HepG2 (cell line): ENCODE measurements around the gene CNOT10. TPM values are rescaled to one million over a fixed set of nuclear protein-coding genes. Genes with fewer than 3 reads are reported as not detected.

Source experiments
- ATAC-seq: fragments of 200-7000 bp; cut with Tn5 transposase; 3 replicates; pipeline ENCODE4 v1.9.1; 2020; ENCODE audit warnings: mild to moderate bottlenecking, moderate library complexity
- BruUV-seq: library from RNA; stranded (reverse); fragments of 400-500 nt; replicated peaks from 2 replicates; lab custom pipeline; 2021; lab: Mats Ljungman, UMichigan
- CTCF ChIA-PET: fragments of 300-600 bp; formaldehyde crosslinking; extraction: SDS; loops from one replicate; lab custom pipeline; 2021; ENCODE audit warnings: low total read pairs, inconsistent platforms, low intra/inter-chr PET ratio; lab: Yijun Ruan, JAX
- POLR2A ChIA-PET: fragments of 350-600 bp; sonication (Branson Sonifier 250); formaldehyde crosslinking; loops from one replicate; lab custom pipeline; 2020; ENCODE audit warnings: antibody characterized with exemption, inconsistent platforms; lab: Yijun Ruan, JAX
- DNase-seq: peaks from one replicate; pipeline ENCODE4 v3.0.0-alpha.2; 2015; ENCODE audit warnings: low spot score
- FAIRE-seq: peaks from 3 replicates; lab custom pipeline; 2011; peaks lifted over from hg19 to GRCh38; lab: Jason Lieb, UNC
- H2AFZ ChIP-seq: one replicate; pipeline ENCODE4 v1.6.1; 2011; ENCODE audit warnings: low read length, inconsistent platforms
- H3K27ac ChIP-seq: fragments of 300-600 bp; 3 replicates; pipeline ENCODE4 v1.8.0; 2011; ENCODE audit warnings: mixed run types, mild to moderate bottlenecking, mixed read lengths, low read length, inconsistent platforms; ENCODE audit not compliant: insufficient read depth; ENCODE audit errors: extremely low read length
- H3K27me3 ChIP-seq, 2 experiments: fragments of 200-600 bp in 1 of 2; 2 replicates in 1 of 2; 3 replicates in 1 of 2; pipeline versions ENCODE4 v1.6.0 to v1.8.0; 2011; ENCODE audit warnings: low read length in 2 of 2, mild to moderate bottlenecking in 2 of 2, moderate library complexity in 2 of 2, inconsistent platforms in 1 of 2; ENCODE audit not compliant: insufficient read depth in 2 of 2, control insufficient read depth in 1 of 2
- H3K36me3 ChIP-seq, 2 experiments: fragments of 200-600 bp in 1 of 2; replicated peaks in 1 of 2; 2 replicates in 1 of 2; 3 replicates in 1 of 2; pipeline versions ENCODE4 v1.5.1 to v1.8.0; 2011; ENCODE audit warnings: low read length in 2 of 2, inconsistent platforms in 1 of 2; ENCODE audit not compliant: insufficient read depth in 2 of 2, control insufficient read depth in 1 of 2
- H3K4me1 ChIP-seq: 2 replicates; pipeline ENCODE4 v1.5.1; 2012; ENCODE audit warnings: low read length, inconsistent platforms; ENCODE audit not compliant: insufficient read depth
- H3K4me2 ChIP-seq: 2 replicates; pipeline ENCODE4 v1.6.0; 2011; ENCODE audit warnings: low read depth, low read length, inconsistent platforms
- H3K4me3 ChIP-seq, 3 experiments: fragments of 200-600 bp in 1 of 3; sonication (generic), shearing (Covaris generic) in 1 of 3; replicated peaks in 1 of 3; 2 replicates each; pipeline ENCODE4 v1.5.1; 2011 to 2016; ENCODE audit warnings: low read length in 3 of 3, inconsistent platforms in 2 of 3, low read depth in 2 of 3, mild to moderate bottlenecking in 2 of 3, control low read depth in 1 of 3, mixed read lengths in 1 of 3; ENCODE audit not compliant: insufficient read depth in 1 of 3
- H3K79me2 ChIP-seq: one replicate; pipeline ENCODE4 v1.6.1; 2011; ENCODE audit warnings: low read length, inconsistent platforms; ENCODE audit not compliant: insufficient read depth
- H3K9ac ChIP-seq: 2 replicates; pipeline ENCODE4 v1.6.0; 2011; ENCODE audit warnings: mild to moderate bottlenecking, low read depth, low read length, inconsistent platforms; ENCODE audit not compliant: insufficient read depth
- H3K9me3 ChIP-seq: 2 replicates; pipeline ENCODE4 v1.5.1; 2012; ENCODE audit warnings: mild to moderate bottlenecking, low read length
- H4K20me1 ChIP-seq: 2 replicates; pipeline ENCODE4 v1.6.0; 2011; ENCODE audit warnings: inconsistent platforms, mild to moderate bottlenecking, low read length, moderate library complexity; ENCODE audit not compliant: insufficient read depth
- HMGXB3 ChIP-seq: sonication (generic); formaldehyde crosslinking; IDR thresholded peaks from 2 replicates; pipeline ENCODE4 v1.4.0; 2020; ENCODE audit warnings: missing genetic modification reagents, borderline replicate concordance
- NFAT5 ChIP-seq: sonication (generic); formaldehyde crosslinking; IDR thresholded peaks from 2 replicates; pipeline ENCODE4 v1.4.0; 2020; ENCODE audit warnings: missing genetic modification reagents
- NR1H2 ChIP-seq: sonication (generic); formaldehyde crosslinking; IDR thresholded peaks from 2 replicates; pipeline ENCODE4 v1.8.1; 2022; ENCODE audit warnings: low read depth, missing genetic modification reagents, borderline replicate concordance
- ZNF24 ChIP-seq: fragments of 450-650 bp; IDR thresholded peaks from 2 replicates; pipeline ENCODE4 v1.6.1; 2017; ENCODE audit warnings: antibody characterized with exemption, mild to moderate bottlenecking
- ZNF354B ChIP-seq: sonication (generic); formaldehyde crosslinking; IDR thresholded peaks from 2 replicates; pipeline ENCODE4 v1.8.0; 2022; ENCODE audit warnings: mild to moderate bottlenecking, missing genetic modification reagents
- ZNF790 ChIP-seq: sonication (generic); formaldehyde crosslinking; IDR thresholded peaks from 2 replicates; pipeline ENCODE4 v1.8.0; 2022; ENCODE audit warnings: missing genetic modification reagents, mild to moderate bottlenecking, borderline replicate concordance
- ZSCAN31 ChIP-seq: sonication (generic); formaldehyde crosslinking; IDR thresholded peaks from 2 replicates; pipeline ENCODE4 v1.5.0; 2020; ENCODE audit warnings: low read depth, mild to moderate bottlenecking, missing genetic modification reagents
- WGBS: methylation state at CpG from one replicate; pipeline ENCODE4 v1.1.6; 2017; ENCODE audit warnings: low lambda C conversion rate; 5-methylcytosine and 5-hydroxymethylcytosine counted together
- in situ Hi-C: cut with HindIII; loops from 2 replicates; pipeline ENCODE4 v1.10.0; 2017; ENCODE audit warnings: low pct_unique_long_range_greater_than_20kb; ENCODE audit not compliant: extremely low pct_ligation_motif_present
- intact Hi-C: fragments of 100-400 bp; cut with micrococcal nuclease; formaldehyde crosslinking; loops from one replicate; pipeline ENCODE4 v1.10.0; 2022; ENCODE audit not compliant: unreplicated experiment
- polyA plus RNA-seq, 8 experiments: library from polyadenylated mRNA; depleted of rRNA in 3 of 8; stranded (reverse) in 7 of 8; unstranded in 1 of 8; fragments of >200 nt; fragmentation: Illumina TruSeq in 4 of 8; extraction: Trizol in 4 of 8; gene quantifications; 2 replicates each; pipeline versions ENCODE4 v1.2.1 to v1.2.3, GENCODE V29; 2011 to 2016; ENCODE audit warnings: low read depth in 4 of 8, missing spikeins in 1 of 8, mixed read lengths in 1 of 8; ENCODE audit not compliant: insufficient read depth in 1 of 8
- total RNA-seq, 5 experiments: library from RNA; depleted of rRNA; stranded (reverse); fragments of >200 nt; fragmentation: Illumina TruSeq; extraction: Trizol; gene quantifications; 2 replicates each; pipeline ENCODE4 v1.2.3, GENCODE V29; 2016; ENCODE audit warnings: low read depth in 1 of 5

CNOT10 gene
- total and polyA plus RNA-seq, 2 of the 13 experiments (the other 11 are each of a cell fraction or from before 2014, with no cell fraction given): 21.2 to 34.1 TPM

GRCh38 chr3:32707026-32707370 is 22.0 kb downstream of the CNOT10 start:
- POLR2A ChIA-PET: no interaction called here
- CTCF ChIA-PET: no interaction called here
- Histone ChIP-seq H3K9ac (no peak overlapping the region), H3K4me1 (peaks cover 13% of the 10 kb centered on the region), H3K27ac (no peak overlapping the region), H2AFZ (no peak overlapping the region), H3K9me3 (no peaks in the 10 kb centered on the region), H3K27me3 (no peaks in the 10 kb centered on the region), H3K36me3 (peaks cover 11 to 34% of the 10 kb centered on the region in 2 experiments; a peak in 4 of 5 replicates), H3K4me2 (no peak overlapping the region), H3K4me3 (no peak overlapping the region), H3K79me2 (peaks cover 11% of the 10 kb centered on the region), H4K20me1 (no peaks in the 10 kb centered on the region)
- intact Hi-C loops (no loop called here), in situ Hi-C loops (no loop called here)
- no TSS peak for BruUV-seq
- ATAC-seq (no peak), FAIRE-seq (no peak), DNase-seq (no peak)
- TF ChIP-seq NR1H2 (CRISPR knock-in tag) (no peak), ZSCAN31 (CRISPR knock-in tag) (no peak), ZNF24 (no peak), ZNF790 (CRISPR knock-in tag) (no peak)

- no TSS peak for BruUV-seq
- Histone ChIP-seq H4K20me1 (no peaks in the 10 kb centered on the region), H3K9me3 (no peaks in the 10 kb centered on the region), H3K36me3 (peaks cover 11 to 47% of the 10 kb centered on the region in 2 experiments; a peak in 4 of 5 replicates), H2AFZ (no peak overlapping the region), H3K27me3 (no peaks in the 10 kb centered on the region), H3K4me1 (peaks cover 3% of the 10 kb centered on the region), H3K27ac (no peak overlapping the region), H3K9ac (no peak overlapping the region), H3K4me2 (no peak overlapping the region), H3K79me2 (peaks cover 6% of the 10 kb centered on the region), H3K4me3 (no peak overlapping the region)
- no peak for TF ChIP-seq ZNF354B
- no peak for TF ChIP-seq NFAT5
- no peak for TF ChIP-seq HMGXB3 (CRISPR knock-in tag)
- POLR2A ChIA-PET: no interaction called here
- in situ Hi-C loops: no loop called here
- no peak for DNase-seq
- FAIRE-seq: no peak
- intact Hi-C loops: no loop called here
- WGBS: 95% methylated on average over 3 of the region's 3 CpGs
- CTCF ChIA-PET: no interaction called here
- ATAC-seq: no peak
Measured at GRCh38 chr3:32708672-32709283, 23.8 kb downstream of the CNOT10 start.
